HEK293 (cell line): ENCODE data around the gene MFAP1.
"Not testable (repeated sequence)": the region's sequence is repeated elsewhere in the genome, so short reads cannot be mapped to it uniquely, and the experiment has no call there.

Source experiments
- CTCF ChIA-PET: fragments of 350-600 bp; formaldehyde crosslinking; extraction: SDS; loops from one replicate; lab custom pipeline; 2021; ENCODE audit warnings: antibody characterized with exemption; lab: Yijun Ruan, JAX
- POLR2A ChIA-PET: fragments of 300-600 bp; formaldehyde crosslinking; extraction: SDS; loops from one replicate; lab custom pipeline; 2020; ENCODE audit warnings: antibody characterized with exemption, inconsistent platforms; lab: Yijun Ruan, JAX
- H3K27ac ChIP-seq: fragments of 200-500 bp; sonication (Bioruptor generic); 2 replicates; pipeline ENCODE4 v1.5.1; 2014; ENCODE audit warnings: low read depth, low read length, control low read depth, inconsistent platforms; ENCODE audit errors: extremely low read depth
- H3K36me3 ChIP-seq, 2 experiments: fragments of 200-500 bp in 1 of 2; sonication (Bioruptor generic) in 1 of 2; 1 replicate in 1 of 2; 2 replicates in 1 of 2; pipeline ENCODE4 v1.5.1; 2014 to 2017; ENCODE audit warnings: inconsistent platforms in 2 of 2, low read length in 2 of 2; ENCODE audit not compliant: control insufficient read depth in 2 of 2, insufficient read depth in 1 of 2
- H3K4me1 ChIP-seq: fragments of 200-500 bp; sonication (Bioruptor generic); 2 replicates; pipeline ENCODE4 v1.5.1; 2014; ENCODE audit warnings: mild to moderate bottlenecking, low read length, inconsistent platforms; ENCODE audit not compliant: control insufficient read depth, insufficient read depth
- H3K4me3 ChIP-seq: 2 replicates; pipeline ENCODE4 v1.5.1; 2011; ENCODE audit warnings: low read depth, mild to moderate bottlenecking, control low read depth, low read length, moderate library complexity
- H3K9me3 ChIP-seq: fragments of 200-500 bp; sonication (Bioruptor generic); 2 replicates; pipeline ENCODE4 v1.5.1; 2014; ENCODE audit warnings: low read depth, low read length, inconsistent platforms; ENCODE audit not compliant: control insufficient read depth, insufficient read depth
- BCL11B ChIP-seq: fragments of 450-650 bp; formaldehyde crosslinking; IDR thresholded peaks from 2 replicates; pipeline ENCODE4 v1.5.1; 2016; ENCODE audit warnings: low read depth, missing biosample characterization, missing genetic modification characterization
- FEZF1 ChIP-seq: fragments of 450-650 bp; formaldehyde crosslinking; IDR thresholded peaks from 2 replicates; pipeline ENCODE4 v1.5.1; 2016; ENCODE audit warnings: missing biosample characterization, missing genetic modification characterization
- GLI2 ChIP-seq: fragments of 450-650 bp; formaldehyde crosslinking; IDR thresholded peaks from 2 replicates; pipeline ENCODE4; 2017; ENCODE audit warnings: missing biosample characterization, missing genetic modification characterization, low read depth, borderline replicate concordance
- GLI4 ChIP-seq: fragments of 450-650 bp; formaldehyde crosslinking; IDR thresholded peaks from 2 replicates; pipeline ENCODE4 v1.5.1; 2016; ENCODE audit warnings: missing biosample characterization, missing genetic modification characterization
- GLIS1 ChIP-seq: fragments of 450-650 bp; formaldehyde crosslinking; IDR thresholded peaks from 2 replicates; pipeline ENCODE4 v1.5.1; 2016; ENCODE audit warnings: missing biosample characterization, missing genetic modification characterization
- IKZF3 ChIP-seq: fragments of 450-650 bp; IDR thresholded peaks from 2 replicates; pipeline ENCODE4 v1.5.0; 2018; ENCODE audit warnings: missing biosample characterization, mild to moderate bottlenecking, missing genetic modification characterization, moderate library complexity
- KLF10 ChIP-seq: fragments of 450-650 bp; IDR thresholded peaks from 2 replicates; pipeline ENCODE4 v1.5.1; 2018; ENCODE audit warnings: missing biosample characterization, mild to moderate bottlenecking, missing genetic modification characterization
- OSR2 ChIP-seq: fragments of 450-650 bp; formaldehyde crosslinking; IDR thresholded peaks from 2 replicates; pipeline ENCODE4 v1.5.1; 2016; ENCODE audit warnings: missing biosample characterization, missing genetic modification characterization
- PBX3 ChIP-seq: sonication (generic); formaldehyde crosslinking; IDR thresholded peaks from 2 replicates; pipeline ENCODE4 v1.8.1; 2022; ENCODE audit warnings: mild to moderate bottlenecking, moderate library complexity, missing genetic modification reagents
- ZFP3 ChIP-seq: fragments of 450-650 bp; formaldehyde crosslinking; IDR thresholded peaks from 2 replicates; pipeline ENCODE4 v1.5.1; 2016; ENCODE audit warnings: low read depth, missing biosample characterization, missing genetic modification characterization
- ZNF19 ChIP-seq: fragments of 450-650 bp; formaldehyde crosslinking; IDR thresholded peaks from 2 replicates; pipeline ENCODE4; 2016; ENCODE audit warnings: missing biosample characterization, missing genetic modification characterization, low read depth
- ZNF221 ChIP-seq: fragments of 450-650 bp; formaldehyde crosslinking; IDR thresholded peaks from 2 replicates; pipeline ENCODE4 v1.5.1; 2017; ENCODE audit warnings: missing biosample characterization, missing genetic modification characterization, borderline replicate concordance
- ZNF248 ChIP-seq: fragments of 450-650 bp; formaldehyde crosslinking; IDR thresholded peaks from 2 replicates; pipeline ENCODE4 v1.5.1; 2017; ENCODE audit warnings: missing biosample characterization, missing genetic modification characterization
- ZNF292 ChIP-seq: fragments of 450-650 bp; formaldehyde crosslinking; IDR thresholded peaks from 2 replicates; pipeline ENCODE4 v1.5.1; 2016; ENCODE audit warnings: low read depth, missing biosample characterization, missing genetic modification characterization, borderline replicate concordance
- ZNF324 ChIP-seq: fragments of 450-650 bp; formaldehyde crosslinking; IDR thresholded peaks from 2 replicates; pipeline ENCODE4 v1.5.1; 2016; ENCODE audit warnings: missing biosample characterization, missing genetic modification characterization
- ZNF341 ChIP-seq: fragments of 450-650 bp; formaldehyde crosslinking; IDR thresholded peaks from 2 replicates; pipeline ENCODE4; 2016; ENCODE audit warnings: low read depth, missing biosample characterization, missing genetic modification characterization
- ZNF404 ChIP-seq: fragments of 450-650 bp; formaldehyde crosslinking; IDR thresholded peaks from 2 replicates; pipeline ENCODE4 v1.5.1; 2017; ENCODE audit warnings: missing biosample characterization, missing genetic modification characterization
- ZNF433 ChIP-seq: fragments of 450-650 bp; formaldehyde crosslinking; IDR thresholded peaks from 2 replicates; pipeline ENCODE4 v1.5.1; 2016; ENCODE audit warnings: missing biosample characterization, missing genetic modification characterization, low read depth
- ZNF530 ChIP-seq: fragments of 450-650 bp; formaldehyde crosslinking; IDR thresholded peaks from 2 replicates; pipeline ENCODE4 v1.5.1; 2016; ENCODE audit warnings: low read depth, missing biosample characterization, missing genetic modification characterization
- ZNF624 ChIP-seq: fragments of 450-650 bp; formaldehyde crosslinking; IDR thresholded peaks from 2 replicates; pipeline ENCODE4 v1.5.1; 2017; ENCODE audit warnings: missing biosample characterization, missing genetic modification characterization
- ZNF660 ChIP-seq: fragments of 450-650 bp; IDR thresholded peaks from 2 replicates; pipeline ENCODE4 v1.5.1; 2018; ENCODE audit warnings: missing biosample characterization, mild to moderate bottlenecking, missing genetic modification characterization
- ZNF692 ChIP-seq: fragments of 450-650 bp; formaldehyde crosslinking; IDR thresholded peaks from 2 replicates; pipeline ENCODE4 v1.5.1; 2016; ENCODE audit warnings: missing biosample characterization, missing genetic modification characterization
- TF ChIP-seq, protein P1 (sequence below): fragments of 450-650 bp; formaldehyde crosslinking; IDR thresholded peaks from 2 replicates; pipeline ENCODE4 v1.5.1; 2017; ENCODE audit warnings: missing biosample characterization, missing genetic modification characterization
- TF ChIP-seq, protein P2 (sequence below): fragments of 450-650 bp; formaldehyde crosslinking; IDR thresholded peaks from 2 replicates; pipeline ENCODE4 v1.5.1; 2017; ENCODE audit warnings: missing biosample characterization, missing genetic modification characterization
- TF ChIP-seq, protein P3 (sequence below): fragments of 450-650 bp; formaldehyde crosslinking; IDR thresholded peaks from 2 replicates; pipeline ENCODE4 v1.5.1; 2016; ENCODE audit warnings: missing biosample characterization, missing genetic modification characterization

MFAP1 gene

GRCh38 chr15:43868406-43868805 is 43.9 kb upstream of the MFAP1 start:
- TF ChIP-seq ZNF433 = no peak
- no peak for TF ChIP-seq ZNF292 (tag by site-specific recombination)
- peak; percentile 37; the same call in 1 of the 2 replicates for TF ChIP-seq OSR2
- TF ChIP-seq GLIS1 (tag by site-specific recombination) = peak; percentile 57
- TF ChIP-seq BCL11B (tag by site-specific recombination) = 0 out of 2 replicates have a peak, but pooled peaks have one; percentile 28
- TF ChIP-seq ZNF324 = no peak
- TF ChIP-seq, protein P1, sequence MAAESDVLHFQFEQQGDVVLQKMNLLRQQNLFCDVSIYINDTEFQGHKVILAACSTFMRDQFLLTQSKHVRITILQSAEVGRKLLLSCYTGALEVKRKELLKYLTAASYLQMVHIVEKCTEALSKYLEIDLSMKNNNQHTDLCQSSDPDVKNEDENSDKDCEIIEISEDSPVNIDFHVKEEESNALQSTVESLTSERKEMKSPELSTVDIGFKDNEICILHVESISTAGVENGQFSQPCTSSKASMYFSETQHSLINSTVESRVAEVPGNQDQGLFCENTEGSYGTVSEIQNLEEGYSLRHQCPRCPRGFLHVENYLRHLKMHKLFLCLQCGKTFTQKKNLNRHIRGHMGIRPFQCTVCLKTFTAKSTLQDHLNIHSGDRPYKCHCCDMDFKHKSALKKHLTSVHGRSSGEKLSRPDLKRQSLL = no peak
- TF ChIP-seq, protein P2, sequence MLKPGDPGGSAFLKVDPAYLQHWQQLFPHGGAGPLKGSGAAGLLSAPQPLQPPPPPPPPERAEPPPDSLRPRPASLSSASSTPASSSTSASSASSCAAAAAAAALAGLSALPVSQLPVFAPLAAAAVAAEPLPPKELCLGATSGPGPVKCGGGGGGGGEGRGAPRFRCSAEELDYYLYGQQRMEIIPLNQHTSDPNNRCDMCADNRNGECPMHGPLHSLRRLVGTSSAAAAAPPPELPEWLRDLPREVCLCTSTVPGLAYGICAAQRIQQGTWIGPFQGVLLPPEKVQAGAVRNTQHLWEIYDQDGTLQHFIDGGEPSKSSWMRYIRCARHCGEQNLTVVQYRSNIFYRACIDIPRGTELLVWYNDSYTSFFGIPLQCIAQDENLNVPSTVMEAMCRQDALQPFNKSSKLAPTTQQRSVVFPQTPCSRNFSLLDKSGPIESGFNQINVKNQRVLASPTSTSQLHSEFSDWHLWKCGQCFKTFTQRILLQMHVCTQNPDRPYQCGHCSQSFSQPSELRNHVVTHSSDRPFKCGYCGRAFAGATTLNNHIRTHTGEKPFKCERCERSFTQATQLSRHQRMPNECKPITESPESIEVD (tag by site-specific recombination) = peak; percentile 88
- no peak for TF ChIP-seq GLI2 (tag by site-specific recombination)
- TF ChIP-seq, protein P3, sequence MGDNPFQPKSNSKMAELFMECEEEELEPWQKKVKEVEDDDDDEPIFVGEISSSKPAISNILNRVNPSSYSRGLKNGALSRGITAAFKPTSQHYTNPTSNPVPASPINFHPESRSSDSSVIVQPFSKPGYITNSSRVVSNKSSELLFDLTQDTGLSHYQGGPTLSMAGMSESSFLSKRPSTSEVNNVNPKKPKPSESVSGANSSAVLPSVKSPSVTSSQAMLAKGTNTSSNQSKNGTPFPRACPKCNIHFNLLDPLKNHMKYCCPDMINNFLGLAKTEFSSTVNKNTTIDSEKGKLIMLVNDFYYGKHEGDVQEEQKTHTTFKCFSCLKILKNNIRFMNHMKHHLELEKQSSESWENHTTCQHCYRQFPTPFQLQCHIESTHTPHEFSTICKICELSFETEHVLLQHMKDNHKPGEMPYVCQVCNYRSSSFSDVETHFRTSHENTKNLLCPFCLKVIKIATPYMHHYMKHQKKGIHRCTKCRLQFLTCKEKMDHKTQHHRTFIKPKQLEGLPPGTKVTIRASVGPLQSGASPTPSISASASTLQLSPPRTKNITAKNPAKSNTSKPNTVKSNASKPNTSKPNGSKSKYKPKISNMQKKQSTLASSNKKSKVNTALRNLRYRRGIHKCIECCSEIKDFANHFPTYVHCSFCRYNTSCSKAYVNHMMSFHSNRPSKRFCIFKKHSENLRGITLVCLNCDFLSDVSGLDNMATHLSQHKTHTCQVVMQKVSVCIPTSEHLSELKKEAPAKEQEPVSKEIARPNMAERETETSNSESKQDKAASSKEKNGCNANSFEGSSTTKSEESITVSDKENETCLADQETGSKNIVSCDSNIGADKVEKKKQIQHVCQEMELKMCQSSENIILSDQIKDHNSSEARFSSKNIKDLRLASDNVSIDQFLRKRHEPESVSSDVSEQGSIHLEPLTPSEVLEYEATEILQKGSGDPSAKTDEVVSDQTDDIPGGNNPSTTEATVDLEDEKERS (tag by site-specific recombination) = no peak
- 0 out of 2 replicates have a peak, but pooled peaks have one; percentile 16 for TF ChIP-seq IKZF3
- TF ChIP-seq FEZF1 (tag by site-specific recombination) = peak; percentile 29; the same call in 1 of the 2 replicates
- ChIA-PET CTCF (interaction anchor here (1.5 to 3.3 kb wide), 2 partner anchors 13 to 25 kb away, joined by 4 to 12 read pairs; no protein-coding TSS in a partner anchor), POLR2A (interaction anchor here (0.6 kb wide), 1 partner anchor 23 kb away, joined by 3 read pairs; no protein-coding TSS in a partner anchor)
- H3K36me3 ChIP-seq = peaks cover 12 to 53% of the 10 kb centered on the region in 2 experiments
- H3K4me3 ChIP-seq = no peak overlapping the region
- H3K27ac ChIP-seq = no peak overlapping the region
- H3K9me3 ChIP-seq = no peaks in the 10 kb centered on the region
- H3K4me1 ChIP-seq = no peaks in the 10 kb centered on the region; the same call in 1 of the 2 replicates

- TF ChIP-seq ZFP3 (no peak), ZNF19 (tag by site-specific recombination) (no peak), PBX3 (CRISPR knock-in tag) (no peak), ZNF624 (tag by site-specific recombination) (no peak), ZNF221 (no peak), KLF10 (tag by site-specific recombination) (no peak), GLI4 (tag by site-specific recombination) (no peak), ZNF248 (tag by site-specific recombination) (no peak), ZNF530 (tag by site-specific recombination) (no peak), ZNF660 (tag by site-specific recombination) (no peak), ZNF692 (tag by site-specific recombination) (no peak), ZNF404 (tag by site-specific recombination) (no peak), ZNF341 (tag by site-specific recombination) (no peak)
- Histone ChIP-seq H3K36me3 (peaks cover 12 to 49% of the 10 kb centered on the region in 2 experiments), H3K4me1 (no peaks in the 10 kb centered on the region; the same call in 1 of the 2 replicates), H3K4me3 (no peak overlapping the region), H3K27ac (no peak overlapping the region), H3K9me3 (no peaks in the 10 kb centered on the region)
- POLR2A ChIA-PET = interaction anchor here (0.7 kb wide), 1 partner anchor 55 kb away, joined by 7 read pairs; no protein-coding TSS in a partner anchor
- CTCF ChIA-PET = interaction anchor here (1.5 to 3.3 kb wide), 2 partner anchors 14 to 24 kb away, joined by 4 to 12 read pairs; no protein-coding TSS in a partner anchor
Observed at GRCh38 chr15:43867096-43867495, 42.6 kb upstream of the MFAP1 start.

- H3K4me1 ChIP-seq, H3K4me3 ChIP-seq, H3K9me3 ChIP-seq, H3K27ac ChIP-seq: not testable (repeated sequence)
- POLR2A ChIA-PET = interaction anchor here (0.7 kb wide), 1 partner anchor 54 kb away, joined by 7 read pairs; no protein-coding TSS in a partner anchor
- CTCF ChIA-PET = interaction anchor here (3.3 kb wide), 1 partner anchor 15 kb away, joined by 12 read pairs; no protein-coding TSS in a partner anchor
- peaks cover 15 to 47% of the 10 kb centered on the region in 2 experiments for H3K36me3 ChIP-seq
Observed at GRCh38 chr15:43866636-43867035, 42.1 kb upstream of the MFAP1 start.
